Non-pigmented ciliary epithelial cell (primary cell): ENCODE data around the gene MGP.
A peak's percentile ranks its signal among the peaks of the same experiment; 100 is the strongest.

Source experiments
- DNase-seq: peaks from one replicate; pipeline ENCODE4 v3.0.0-alpha.2; 2010; ENCODE audit warnings: low read depth

The MGP gene

DNA sequence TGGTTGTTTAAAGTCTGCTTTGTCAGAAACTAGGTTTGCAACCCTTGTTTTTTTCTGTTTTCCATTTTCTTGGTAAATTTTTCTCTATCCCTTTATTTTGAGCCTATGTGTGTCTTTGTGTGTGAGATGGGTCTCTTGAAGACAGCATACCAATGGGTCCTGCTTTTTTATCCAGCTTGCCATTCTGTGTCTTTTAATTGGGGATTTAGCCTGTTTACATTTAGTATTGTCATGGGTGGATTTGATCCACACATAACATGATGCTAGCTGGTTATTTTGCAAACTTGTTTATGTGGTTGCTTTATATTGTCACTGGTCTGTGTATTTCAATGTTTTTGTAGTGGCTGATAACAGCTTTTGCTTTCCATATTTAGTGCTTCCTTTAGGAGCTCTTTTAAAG, 25.2 kb downstream of the MGP start:
- DNase-seq: no peak

DNA sequence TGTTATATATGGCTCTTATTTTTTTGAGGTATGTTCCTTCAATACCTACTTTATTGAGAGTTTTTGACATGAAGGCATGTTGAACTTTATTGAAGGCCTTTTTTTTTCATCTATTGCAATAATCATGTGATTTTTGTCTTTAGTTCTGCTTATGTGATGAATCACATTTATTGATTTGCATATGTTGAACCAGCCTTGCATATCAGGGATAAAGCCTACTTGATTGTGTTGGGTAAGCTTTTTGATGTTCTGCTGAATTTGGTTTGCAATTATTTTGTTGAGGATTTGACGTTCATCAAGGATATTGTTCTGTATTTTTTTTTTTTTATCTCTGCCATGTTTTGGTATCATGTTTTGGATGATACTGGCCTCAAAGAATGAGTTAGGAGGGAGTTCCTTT, 27.1 kb downstream of the MGP start:
- DNase-seq: no peak

GRCh38 chr12:14854586-14855183, 31.0 kb downstream of the MGP start:
- no peak for DNase-seq

DNA sequence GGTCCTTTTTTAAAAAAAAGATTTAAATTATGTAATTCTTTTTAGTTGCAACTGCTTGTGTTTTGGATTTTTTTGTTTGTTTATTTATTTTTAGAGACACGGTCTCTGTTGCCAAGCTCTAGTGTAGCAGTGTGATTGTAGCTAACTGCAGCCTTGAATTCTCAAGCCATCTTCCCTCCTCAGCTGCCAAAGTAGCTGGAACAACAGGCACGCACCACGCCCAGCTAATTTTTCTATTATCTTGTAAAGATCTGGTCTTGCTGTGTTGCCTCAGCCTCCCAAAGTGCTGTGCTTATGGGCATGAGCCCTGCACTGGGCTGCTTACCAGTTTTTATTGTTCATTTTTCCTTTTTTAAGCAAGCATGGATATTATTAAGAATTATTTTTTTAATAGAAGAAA, 31.7 kb downstream of the MGP start:
- DNase-seq: no peak

DNA sequence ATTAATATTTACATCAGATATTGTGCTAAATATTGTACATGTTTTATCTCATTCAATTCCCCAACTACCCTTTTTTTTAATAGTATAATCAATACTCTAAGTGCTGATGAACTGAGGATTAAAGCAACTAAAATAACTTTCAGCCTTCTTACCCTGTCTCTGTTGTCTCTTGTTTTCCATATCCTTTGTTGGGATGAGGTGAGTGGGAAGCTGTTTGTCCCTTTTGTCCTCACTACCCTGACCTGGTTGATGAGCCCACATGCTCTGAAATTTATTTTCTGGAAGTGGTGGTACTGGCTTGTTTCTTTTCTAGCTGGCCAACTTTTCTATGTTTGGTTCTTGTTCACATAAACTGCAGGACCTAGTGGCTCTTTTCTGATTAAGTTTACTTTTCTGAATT, 32.8 kb downstream of the MGP start:
- DNase-seq: no peak

GRCh38 chr12:14850929-14851663, 34.6 kb downstream of the MGP start:
- DNase-seq: no peak

DNA sequence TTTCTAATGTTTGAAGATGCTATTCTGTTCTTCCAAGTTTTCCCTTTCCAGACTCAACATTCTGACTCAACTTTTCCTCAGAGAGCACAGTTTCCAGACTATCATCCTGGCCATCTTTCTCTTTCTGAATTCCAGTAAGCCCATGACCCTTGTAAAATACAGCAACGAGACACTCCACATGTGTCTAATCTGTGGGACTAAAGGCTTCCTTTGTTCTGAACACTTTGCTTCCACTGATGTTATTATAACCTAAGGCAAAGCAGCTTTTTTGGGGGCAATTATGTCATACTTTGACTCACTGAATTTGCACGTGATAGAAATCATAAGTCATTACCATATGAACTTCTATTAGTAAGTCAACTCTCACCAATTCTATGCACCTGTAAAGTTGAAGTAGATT, 36.0 kb downstream of the MGP start:
- no peak for DNase-seq

DNA sequence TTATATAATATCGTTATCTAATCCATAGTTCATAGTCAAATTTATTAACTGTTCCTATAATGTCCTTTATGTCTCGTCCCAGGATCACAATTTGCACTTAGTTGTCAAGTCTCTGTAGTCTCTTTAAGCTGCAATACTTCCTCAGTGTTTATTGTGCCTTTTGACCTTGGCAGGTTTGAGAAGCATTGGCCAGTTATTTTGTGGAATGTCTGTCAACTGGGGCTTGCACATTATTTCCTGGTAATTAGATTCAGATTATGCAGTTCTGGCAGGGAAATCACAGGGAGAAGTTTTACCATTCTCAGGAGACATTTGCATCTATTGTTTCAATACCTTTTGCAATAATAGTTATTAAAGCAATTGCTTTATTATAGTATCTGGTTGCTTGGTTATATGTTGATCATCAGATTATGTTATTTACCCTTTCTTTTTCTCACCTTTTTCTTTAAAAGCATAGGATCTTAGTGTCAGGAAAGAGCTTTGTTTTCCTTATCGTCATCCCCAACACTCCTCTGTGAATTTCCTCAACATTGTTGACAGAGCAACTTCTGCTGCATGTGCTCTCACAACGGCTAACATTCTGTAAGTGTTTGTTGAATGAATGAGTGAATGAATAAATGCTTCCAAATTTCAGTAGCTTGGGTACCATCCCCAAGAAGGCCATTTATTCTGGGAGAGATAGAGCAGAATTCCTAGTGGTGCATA, 38.6 kb downstream of the MGP start:
- DNase-seq: no peak

DNA sequence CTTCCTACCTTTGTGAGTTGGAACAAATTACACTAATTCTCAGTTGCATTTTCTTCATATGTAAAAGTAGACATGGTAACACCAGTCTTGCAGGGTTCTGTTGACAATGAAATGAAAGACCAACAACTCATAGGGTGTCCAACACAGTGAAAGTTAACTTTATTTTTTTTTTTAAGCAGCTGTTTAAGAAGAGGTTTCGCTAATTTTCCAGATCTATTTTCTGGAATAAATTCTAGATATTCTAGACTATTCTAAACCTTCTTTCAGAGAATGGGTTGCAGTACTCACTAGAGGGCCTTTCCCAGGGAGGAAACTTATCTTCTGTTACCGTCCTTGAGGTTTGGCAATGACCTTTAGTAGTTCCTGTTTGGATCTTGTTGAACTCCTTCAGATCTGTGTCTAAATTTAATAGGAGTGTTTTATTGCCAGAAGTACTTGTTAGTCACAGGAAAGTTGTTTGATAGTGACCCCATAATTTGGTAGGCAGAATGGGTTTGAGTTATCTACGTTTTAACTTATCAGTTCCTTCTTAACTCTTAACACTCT, 39.5 kb downstream of the MGP start:
- no peak for DNase-seq

DNA sequence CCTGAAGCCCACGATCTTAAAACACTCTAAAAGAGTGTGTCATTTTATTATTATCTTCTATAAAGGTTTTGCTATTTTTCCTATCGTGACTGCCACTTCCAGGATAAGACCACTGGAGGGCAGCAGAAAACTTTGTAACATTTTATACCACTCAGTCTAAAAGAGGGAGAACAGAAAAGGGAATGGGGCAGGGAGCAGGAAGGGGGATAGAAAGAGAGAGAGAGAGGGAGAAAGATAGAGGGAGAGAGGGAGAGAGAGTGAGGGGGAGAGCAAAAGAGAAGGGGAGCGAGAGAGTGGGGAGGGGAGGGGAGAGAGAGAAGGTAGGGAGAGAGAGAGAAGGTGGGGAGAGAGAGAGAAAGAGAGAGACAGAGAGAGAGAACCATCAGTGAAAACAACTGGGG, 40.3 kb downstream of the MGP start:
- no peak for DNase-seq

DNA sequence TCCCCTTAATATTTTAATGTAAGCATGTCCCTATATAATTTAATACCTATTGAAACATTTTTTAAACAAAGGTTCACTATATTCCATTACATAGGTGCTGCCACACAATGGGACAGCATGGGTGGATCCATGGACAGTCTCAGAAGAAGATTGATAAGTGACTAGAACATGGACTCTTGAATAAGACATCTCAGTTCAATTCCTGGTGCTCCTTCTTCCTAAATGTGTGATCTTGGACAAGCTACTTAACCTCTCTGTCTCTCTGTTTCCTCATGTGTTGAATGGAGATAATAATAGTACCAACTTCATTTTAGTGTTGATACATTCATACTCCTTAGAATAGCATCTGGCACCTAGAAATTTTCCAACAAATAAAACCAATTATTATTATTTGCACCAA, 41.3 kb downstream of the MGP start:
- no peak for DNase-seq

- no peak for DNase-seq
Measured at GRCh38 chr12:14843425-14843887, 42.2 kb downstream of the MGP start, which contains the start of gene ART4. Gene ART4 (minus strand): TSS chr12:14843526. CDS start chr12:14843113, 413 bp downstream.

DNA sequence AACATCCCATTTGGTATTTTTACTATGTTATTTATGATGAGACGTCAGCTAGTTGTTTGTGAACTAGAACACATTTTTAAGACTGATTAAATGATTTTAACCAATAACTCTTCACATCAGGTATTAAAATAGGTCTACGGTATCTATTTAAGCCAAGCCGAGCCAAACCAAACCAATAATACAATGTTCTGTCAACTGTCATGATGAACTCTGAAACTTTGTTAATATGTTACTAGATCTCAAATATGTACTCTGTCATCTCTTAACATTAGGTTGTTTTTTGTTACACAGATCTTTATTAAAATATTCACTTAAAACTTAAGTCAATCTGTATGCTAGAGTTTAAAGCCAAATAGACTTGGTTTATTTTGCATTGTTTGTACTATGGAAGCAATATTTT, 43.3 kb downstream of the MGP start:
- DNase-seq: no peak

DNA sequence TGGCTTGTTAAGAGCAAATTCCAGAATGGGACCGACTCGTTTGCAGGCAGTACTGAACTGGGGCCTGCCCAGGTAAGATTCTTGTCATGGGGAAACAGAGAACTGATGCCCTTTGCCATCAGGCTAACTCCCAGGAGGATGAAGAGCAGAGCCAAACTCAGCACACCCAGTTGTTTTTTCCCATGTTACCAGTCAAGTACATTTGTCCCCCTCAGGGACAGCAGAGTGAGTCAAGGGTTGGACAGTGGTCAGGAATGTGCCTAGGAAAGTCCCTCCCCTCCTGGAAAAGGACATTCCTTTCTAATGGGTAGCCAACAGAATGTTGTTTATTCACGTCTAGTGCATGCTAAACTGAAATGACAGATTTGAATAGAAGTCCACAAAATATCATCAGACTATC, 43.9 kb downstream of the MGP start:
- DNase-seq: no peak

DNA sequence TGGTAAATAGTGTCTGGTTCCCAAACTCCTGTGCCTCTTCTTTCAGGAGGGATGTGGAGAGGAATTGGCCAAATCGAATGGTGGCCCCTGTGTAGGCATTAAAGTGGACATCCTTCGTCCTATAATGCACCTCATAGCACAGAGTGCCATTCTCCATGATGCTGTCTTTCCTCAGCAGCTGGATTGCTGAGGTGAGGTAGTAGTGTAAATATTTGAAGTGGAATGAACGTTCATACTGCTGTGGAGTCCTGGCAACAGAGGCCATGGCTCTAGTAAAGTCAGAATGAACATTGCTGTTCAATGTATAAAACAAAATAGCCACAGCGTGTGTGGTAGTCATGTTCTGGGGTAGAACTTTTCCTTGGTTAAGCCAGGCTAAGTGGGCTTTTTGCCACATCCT, 45.0 kb downstream of the MGP start:
- no peak for DNase-seq

- DNase-seq: no peak
Measured at GRCh38 chr12:14839262-14839661, 46.4 kb downstream of the MGP start.

DNA sequence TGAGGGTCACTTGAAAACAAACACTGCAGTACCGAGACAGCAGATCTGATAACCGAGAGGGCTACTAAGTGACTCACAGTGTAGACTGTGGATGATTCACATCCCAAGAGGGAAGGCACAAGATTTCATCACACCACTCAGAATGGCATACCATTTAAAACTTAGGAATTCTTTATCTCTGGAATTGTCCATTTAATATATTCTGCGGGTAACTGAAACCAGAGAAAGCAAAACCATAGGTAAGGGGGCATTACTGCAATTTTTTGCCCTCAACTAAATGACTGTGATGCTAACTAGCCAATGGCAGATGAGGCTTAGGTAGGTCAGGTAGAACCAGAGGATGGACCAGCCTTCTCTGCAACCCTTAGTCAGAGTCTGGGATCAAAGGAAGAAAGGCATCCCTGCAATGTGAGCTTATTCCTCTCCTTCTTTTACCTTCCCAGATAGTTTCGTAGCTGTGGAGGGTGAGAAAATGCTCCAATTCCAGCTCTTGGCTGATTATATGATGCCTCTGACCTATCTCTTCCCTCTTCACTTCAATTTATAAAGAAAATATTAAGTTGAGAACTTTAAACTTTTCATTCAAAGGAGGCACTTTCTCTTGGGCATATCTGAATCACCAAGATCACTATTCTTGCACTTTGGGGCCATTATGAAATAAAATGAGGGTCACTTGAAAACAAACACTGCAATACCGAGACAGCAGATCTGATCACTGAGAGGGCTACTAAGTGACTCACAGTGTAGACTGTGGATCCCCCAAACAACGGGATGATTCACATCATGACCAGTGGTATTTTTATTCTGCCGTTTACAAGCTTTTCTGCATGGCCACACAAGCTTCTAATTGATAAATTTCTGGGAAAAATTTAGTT, 49.1 kb downstream of the MGP start:
- DNase-seq: peak; percentile 83

DNA sequence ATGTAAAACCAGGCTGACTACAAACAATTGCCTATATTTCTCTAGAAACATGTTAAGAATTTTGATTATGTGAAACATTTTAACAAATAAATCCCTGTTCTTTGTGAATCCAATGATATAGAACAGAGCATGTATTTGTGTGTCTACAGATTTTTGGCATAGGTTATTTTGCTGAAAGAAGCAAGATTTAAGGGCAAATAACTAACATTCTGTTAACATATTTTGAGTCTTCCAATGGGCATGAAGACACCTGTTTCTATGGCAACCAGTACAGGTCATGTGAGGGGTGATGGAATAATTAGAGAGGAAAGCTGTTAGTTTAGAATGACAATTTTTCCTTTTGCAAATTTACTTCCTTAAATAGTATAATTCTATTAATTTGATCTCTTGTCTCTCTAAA, 51.1 kb downstream of the MGP start:
- DNase-seq: no peak

DNA sequence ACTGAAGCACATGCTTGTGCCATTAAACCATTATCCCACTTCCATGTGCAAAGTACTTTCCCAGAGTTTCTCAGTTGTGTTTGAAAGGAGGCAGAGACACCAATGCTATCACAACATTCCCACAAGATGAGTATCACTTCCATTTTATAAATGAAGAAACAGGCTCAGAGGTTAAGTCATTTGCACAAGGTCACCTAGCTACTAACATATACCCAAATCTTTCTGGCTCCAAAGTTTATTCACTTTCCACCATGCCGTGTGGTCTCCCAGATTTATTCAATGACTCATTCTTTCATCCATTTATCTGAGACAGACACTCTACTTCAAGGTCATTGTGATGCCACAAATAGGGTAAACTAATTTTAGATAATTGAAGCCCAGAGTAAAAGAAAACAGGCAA, 51.7 kb downstream of the MGP start:
- no peak for DNase-seq

DNA sequence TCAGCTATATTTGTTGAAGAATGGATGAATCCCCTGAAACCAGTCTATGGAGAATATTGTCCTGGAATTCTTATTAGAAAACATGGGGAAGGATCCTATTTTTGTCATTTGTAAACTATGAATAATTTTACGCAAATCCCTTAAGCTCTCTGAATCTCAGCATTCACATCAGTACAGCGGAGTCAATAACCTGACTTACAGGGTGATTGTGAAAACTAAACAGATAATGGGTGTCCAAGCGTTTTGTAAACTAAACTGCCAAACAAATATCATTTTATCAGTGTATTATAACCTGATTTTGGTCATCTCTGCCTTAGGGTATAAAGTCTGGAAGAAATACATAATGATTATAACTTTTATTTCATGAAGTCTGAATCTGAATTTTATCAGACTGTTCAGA, 52.3 kb downstream of the MGP start:
- no peak for DNase-seq
